OCI-LY1 (cell line): ENCODE results near the gene VRK1.

Source experiments
- EZH2 ChIP-seq: fragments of 200-600 bp; sonication (generic), shearing (Covaris generic); IDR thresholded peaks from 2 replicates; pipeline ENCODE4 v1.8.0; 2017; ENCODE audit warnings: borderline replicate concordance, mixed run types, mild to moderate bottlenecking, antibody characterized with exemption, low read length, moderate library complexity, mixed read lengths
- TF ChIP-seq, protein P1 (sequence below): fragments of 200-600 bp; sonication (generic), shearing (Covaris generic); IDR thresholded peaks from 2 replicates; pipeline ENCODE4 v1.5.1; 2017; ENCODE audit warnings: mild to moderate bottlenecking, antibody characterized with exemption, low read length, moderate library complexity, mixed read lengths

- TF ChIP-seq, protein P1, sequence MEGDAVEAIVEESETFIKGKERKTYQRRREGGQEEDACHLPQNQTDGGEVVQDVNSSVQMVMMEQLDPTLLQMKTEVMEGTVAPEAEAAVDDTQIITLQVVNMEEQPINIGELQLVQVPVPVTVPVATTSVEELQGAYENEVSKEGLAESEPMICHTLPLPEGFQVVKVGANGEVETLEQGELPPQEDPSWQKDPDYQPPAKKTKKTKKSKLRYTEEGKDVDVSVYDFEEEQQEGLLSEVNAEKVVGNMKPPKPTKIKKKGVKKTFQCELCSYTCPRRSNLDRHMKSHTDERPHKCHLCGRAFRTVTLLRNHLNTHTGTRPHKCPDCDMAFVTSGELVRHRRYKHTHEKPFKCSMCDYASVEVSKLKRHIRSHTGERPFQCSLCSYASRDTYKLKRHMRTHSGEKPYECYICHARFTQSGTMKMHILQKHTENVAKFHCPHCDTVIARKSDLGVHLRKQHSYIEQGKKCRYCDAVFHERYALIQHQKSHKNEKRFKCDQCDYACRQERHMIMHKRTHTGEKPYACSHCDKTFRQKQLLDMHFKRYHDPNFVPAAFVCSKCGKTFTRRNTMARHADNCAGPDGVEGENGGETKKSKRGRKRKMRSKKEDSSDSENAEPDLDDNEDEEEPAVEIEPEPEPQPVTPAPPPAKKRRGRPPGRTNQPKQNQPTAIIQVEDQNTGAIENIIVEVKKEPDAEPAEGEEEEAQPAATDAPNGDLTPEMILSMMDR, result no peak
- TF ChIP-seq EZH2, result no peak
Measured at GRCh38 chr14:96748362-96748761, 48.8 kb upstream of the VRK1 start.
